GM19043 (cell line): Measurements from ENCODE around the gene C16orf86.
"Not testable (repeated sequence)": the region's sequence is repeated elsewhere in the genome, so short reads cannot be mapped to it uniquely, and the experiment has no call there.

Experiments
- ATAC-seq: cut with Tn5 transposase; IDR thresholded peaks from one replicate; pipeline ENCODE4 v1.9.1; 2021; ENCODE audit warnings: low read depth; ENCODE audit not compliant: unreplicated experiment

Gene C16orf86

GRCh38 chr16:67683767-67684166 lies 17.2 kb downstream of the C16orf86 start:
- ATAC-seq, result no peak

- no peak for ATAC-seq
These were observed 18.9 kb downstream of the C16orf86 start for GRCh38 chr16:67685388-67686112.

GRCh38 chr16:67693517-67694285 lies 27.1 kb downstream of the C16orf86 start:
- not testable (repeated sequence) for ATAC-seq

- no peak for ATAC-seq
These were observed 28.0 kb downstream of the C16orf86 start for GRCh38 chr16:67694611-67695010.

GRCh38 chr16:67697422-67698185 lies 31.0 kb downstream of the C16orf86 start:
- ATAC-seq, result no peak

GRCh38 chr16:67699265-67699664 lies 32.7 kb downstream of the C16orf86 start:
- ATAC-seq, result no peak

GRCh38 chr16:67701420-67701819 lies 34.8 kb downstream of the C16orf86 start:
- no peak for ATAC-seq

- no peak for ATAC-seq
These were observed 35.5 kb downstream of the C16orf86 start for GRCh38 chr16:67702130-67702529.

GRCh38 chr16:67703626-67704025 lies 37.0 kb downstream of the C16orf86 start:
- no peak for ATAC-seq

GRCh38 chr16:67704110-67704509 lies 37.5 kb downstream of the C16orf86 start:
- ATAC-seq, result no peak

GRCh38 chr16:67707210-67707609 lies 40.6 kb downstream of the C16orf86 start:
- ATAC-seq, result no peak

- no peak for ATAC-seq
These were observed 41.2 kb downstream of the C16orf86 start for GRCh38 chr16:67707790-67708189.

GRCh38 chr16:67708368-67708771 lies 41.8 kb downstream of the C16orf86 start:
- no peak for ATAC-seq

- ATAC-seq, result no peak
These were observed 42.4 kb downstream of the C16orf86 start for GRCh38 chr16:67709050-67709449.

- no peak for ATAC-seq
These were observed 44.0 kb downstream of the C16orf86 start for GRCh38 chr16:67710607-67711006.

- no peak for ATAC-seq
These were observed 47.1 kb downstream of the C16orf86 start for GRCh38 chr16:67713647-67714273.

- ATAC-seq, result no peak
These were observed 47.9 kb downstream of the C16orf86 start for GRCh38 chr16:67714522-67714921.

GRCh38 chr16:67716097-67716496 lies 49.5 kb downstream of the C16orf86 start:
- ATAC-seq, result no peak
